Cerebellar cortex (tissue), 1 donor: ENCODE measurements around the gene AGRN.
"Not testable (repeated sequence)": the region's sequence is repeated elsewhere in the genome, so short reads cannot be mapped to it uniquely, and the experiment has no call there.

Source experiments
- DNase-seq: peaks from one replicate; pipeline ENCODE4 v3.0.0-alpha.2; 2015; ENCODE audit warnings: low spot score

The AGRN gene

GRCh38 chr1:981955-982558 lies 37.9 kb upstream of the AGRN start, which contains the start of gene PERM1:
TSS of gene PERM1 (minus strand) at chr1:982093. CDS start at chr1:981029, 1,064 bp downstream.
- DNase-seq, result no peak

- no peak for DNase-seq
Measured at GRCh38 chr1:982765-983436, 37.0 kb upstream of the AGRN start.

GRCh38 chr1:983798-984475 lies 36.0 kb upstream of the AGRN start:
- DNase-seq, result no peak

- no peak for DNase-seq
Measured at GRCh38 chr1:984476-984814, 35.5 kb upstream of the AGRN start.

DNA sequence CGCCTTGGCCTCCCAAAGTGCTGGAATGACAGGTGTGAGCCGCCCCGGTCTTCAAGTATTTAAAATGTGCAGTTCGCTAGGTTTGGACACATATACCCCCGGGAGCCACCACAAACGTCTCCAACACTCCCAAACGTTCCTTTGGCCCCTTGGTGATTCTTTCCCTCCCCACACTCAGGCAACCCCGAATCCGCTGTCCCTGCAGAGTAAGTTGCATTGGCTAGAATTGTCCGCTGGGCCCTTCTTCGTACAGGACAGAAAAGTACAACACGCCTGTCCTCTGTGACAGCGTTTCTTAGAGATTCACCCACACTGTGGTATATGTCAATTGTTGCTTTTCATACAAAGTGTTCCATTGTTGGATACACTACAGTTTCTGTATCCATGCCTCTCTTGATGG lies 34.8 kb upstream of the AGRN start:
- no peak for DNase-seq

DNA sequence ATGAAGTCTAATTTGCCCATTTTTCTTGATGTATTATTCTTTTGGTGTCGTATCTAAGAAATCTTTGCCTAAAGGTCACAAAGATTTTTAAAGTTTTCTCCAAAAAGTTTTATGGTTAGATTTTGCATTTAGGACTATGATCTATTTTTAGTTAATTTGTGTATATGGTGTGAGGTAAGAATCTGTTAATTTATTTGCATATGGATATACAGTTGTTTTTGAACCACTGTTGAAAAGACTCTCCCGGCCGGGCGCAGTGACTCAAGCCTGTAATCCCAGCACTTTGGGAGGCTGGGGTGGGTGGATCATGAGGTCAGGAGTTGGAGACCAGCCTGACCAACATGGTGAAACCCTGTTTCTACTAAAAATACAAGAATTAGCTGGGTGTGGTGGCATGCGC lies 31.9 kb upstream of the AGRN start:
- DNase-seq, result not testable (repeated sequence)

DNA sequence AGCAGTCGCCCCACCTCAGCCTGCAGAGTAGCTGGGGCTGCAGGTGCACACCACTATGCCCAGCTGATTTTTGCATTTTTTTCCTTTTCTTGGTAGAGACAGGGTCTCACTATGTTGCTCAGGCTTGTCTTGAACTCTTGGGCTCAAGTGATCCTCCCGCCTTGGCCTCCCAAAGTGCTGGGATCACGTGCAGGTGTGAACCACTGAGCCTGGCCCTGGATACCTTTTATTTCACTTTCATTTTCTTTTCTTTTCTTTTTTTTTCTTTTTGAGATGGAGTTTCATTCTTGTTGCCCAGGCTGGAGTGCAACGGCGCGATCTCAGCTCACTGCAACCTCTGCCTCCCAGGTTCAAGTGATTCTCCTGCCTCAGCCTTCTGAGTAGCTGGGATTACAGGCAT lies 28.6 kb upstream of the AGRN start:
- DNase-seq, result not testable (repeated sequence)

- DNase-seq, result no peak
Measured at GRCh38 chr1:991895-992294, 28.0 kb upstream of the AGRN start.

DNA sequence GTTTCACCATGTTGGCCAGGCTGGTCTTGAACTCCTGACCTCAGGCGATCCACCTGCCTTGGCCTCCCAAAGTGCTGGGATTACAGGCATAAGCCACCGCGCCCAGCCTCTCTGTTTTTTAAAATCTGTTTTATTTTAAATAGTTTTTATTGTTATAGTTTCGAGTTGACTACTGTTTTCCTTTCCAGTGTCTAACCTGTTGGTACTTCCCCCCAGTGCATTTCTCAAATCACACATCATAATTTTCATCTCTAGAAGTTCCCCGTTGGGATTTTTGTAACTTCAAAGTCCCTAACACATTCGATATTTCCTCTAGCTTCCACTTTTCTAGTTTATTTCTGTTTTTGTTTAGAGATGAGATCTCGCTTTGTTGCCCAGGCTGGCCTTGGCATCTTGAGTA lies 27.6 kb upstream of the AGRN start:
- DNase-seq, result no peak

DNA sequence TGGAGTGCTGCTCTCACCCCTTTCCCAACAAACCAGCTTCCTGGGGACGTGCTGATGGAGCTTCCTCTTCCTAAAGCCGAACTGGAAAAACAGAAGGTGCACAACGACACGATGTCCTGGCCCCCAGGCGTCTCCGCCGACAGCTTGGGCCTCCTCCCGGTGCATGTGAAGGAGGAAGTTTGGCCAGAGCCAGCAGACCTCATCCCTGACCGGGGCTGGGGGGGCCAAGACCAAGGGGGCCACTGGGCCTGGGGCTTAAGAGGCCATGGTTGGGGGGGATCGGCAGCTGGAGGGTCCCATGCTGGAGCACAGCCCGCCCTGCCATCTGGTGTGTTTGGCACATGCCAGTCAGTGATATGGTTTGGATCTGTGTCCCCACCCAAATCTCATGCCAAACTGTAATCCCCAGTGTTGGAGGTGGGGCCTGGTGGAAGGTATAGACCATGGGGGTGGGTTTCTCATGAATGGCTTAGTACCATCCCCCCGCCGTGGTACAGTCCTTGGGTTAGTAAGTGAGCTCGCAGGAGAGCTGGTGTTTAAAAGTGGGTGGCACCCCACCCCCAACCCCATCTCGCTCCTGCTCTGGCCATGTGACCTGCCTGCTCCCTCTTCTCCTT lies 26.4 kb upstream of the AGRN start:
- DNase-seq, result no peak

GRCh38 chr1:994546-994945 lies 25.4 kb upstream of the AGRN start:
- DNase-seq, result not testable (repeated sequence)

GRCh38 chr1:995665-996633 lies 24.0 kb upstream of the AGRN start:
- DNase-seq, result no peak

DNA sequence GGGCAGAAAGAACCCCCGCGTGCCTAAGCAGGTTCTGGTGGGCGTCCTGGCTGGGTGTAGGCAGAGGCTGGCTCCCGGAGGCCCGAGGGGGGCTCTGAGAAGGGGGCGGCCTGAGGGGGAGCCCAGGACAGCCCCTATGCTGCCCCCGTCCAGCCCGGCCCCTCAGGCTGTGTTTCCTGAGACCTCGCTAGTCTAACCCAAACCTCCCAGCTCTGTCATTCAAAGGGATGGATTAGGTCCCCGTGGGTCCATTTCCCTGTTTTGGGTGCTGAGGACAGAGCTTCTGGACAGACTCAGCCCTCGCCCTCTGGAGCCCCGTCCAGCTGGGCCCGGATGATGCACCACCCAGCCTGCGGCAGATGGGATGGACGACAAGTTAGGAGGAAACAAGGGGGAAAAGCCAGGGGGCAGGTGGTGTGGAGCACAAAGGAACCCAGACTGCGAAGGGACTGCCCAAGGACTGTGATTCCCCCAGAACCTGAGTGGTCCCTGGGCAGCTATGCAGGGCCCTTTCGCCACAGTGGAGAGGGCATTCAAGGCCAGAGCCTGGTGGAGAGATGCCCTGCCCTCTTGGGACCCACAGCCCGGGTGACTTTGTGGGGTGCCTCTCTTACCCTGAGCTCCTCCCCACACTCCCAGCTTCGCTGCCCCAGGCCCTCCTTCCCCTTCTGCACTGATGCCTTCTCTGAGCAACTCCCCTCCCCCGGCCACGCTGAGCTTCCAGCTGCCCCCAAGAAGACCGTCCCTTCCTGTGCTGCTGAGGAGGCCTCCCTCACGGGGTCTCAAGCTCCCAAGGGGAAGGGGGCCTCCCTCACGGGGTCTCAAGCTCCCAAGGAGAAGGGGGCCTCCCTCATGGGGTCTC lies 22.8 kb upstream of the AGRN start:
- no peak for DNase-seq

GRCh38 chr1:997713-997992 lies 22.3 kb upstream of the AGRN start:
- DNase-seq, result no peak

- no peak for DNase-seq
Measured at GRCh38 chr1:997993-998744, 21.8 kb upstream of the AGRN start.

DNA sequence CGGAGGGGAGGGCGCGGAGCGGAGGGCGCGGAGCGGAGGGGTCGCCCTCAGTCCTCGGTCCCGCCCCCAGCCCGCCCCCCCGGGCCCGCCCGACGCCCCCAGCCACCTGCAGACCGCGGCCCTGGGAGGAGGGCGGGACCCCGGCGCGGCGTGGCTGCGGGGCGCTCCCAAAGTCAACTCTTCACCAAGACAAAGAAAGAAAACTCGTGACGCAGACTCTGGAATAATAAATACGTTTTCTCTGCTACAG lies 21.2 kb upstream of the AGRN start:
- DNase-seq, result no peak

DNA sequence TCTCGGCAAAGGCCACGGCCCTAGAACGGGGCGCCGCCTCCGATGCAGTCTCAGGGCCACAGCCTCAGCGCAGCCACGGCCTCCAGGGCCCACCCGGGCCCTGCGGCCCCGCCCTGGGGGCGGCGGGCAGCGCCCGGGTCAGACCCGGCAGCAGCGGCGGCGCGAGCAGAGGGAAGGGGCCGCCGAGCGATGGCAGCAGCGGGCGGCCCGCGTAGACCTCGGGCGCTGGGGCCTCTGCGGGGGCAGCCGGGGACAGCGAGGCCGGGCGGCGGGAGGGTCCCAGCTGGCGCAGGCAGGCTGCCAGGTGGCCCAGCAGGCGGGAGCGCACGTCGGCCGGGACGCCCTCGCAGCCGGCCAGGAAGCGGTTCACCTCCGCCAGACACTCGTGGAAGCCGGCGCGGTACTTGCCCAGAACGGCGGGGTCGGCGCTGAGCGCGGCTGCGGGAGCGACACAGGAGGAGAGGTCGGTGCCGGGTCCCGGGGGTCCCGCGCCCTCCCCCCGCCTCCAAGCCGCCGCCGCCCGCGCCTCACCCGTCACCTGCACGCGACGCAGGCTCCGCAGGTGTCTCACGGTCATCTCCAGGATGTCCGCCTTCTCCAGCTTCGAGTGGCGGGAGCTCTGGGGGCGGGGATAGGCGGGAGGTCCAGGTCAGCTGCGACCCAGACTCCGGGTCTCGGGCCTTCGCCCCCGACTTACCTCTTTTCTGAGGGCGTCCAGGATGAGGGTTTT lies 20.8 kb upstream of the AGRN start:
- no peak for DNase-seq

DNA sequence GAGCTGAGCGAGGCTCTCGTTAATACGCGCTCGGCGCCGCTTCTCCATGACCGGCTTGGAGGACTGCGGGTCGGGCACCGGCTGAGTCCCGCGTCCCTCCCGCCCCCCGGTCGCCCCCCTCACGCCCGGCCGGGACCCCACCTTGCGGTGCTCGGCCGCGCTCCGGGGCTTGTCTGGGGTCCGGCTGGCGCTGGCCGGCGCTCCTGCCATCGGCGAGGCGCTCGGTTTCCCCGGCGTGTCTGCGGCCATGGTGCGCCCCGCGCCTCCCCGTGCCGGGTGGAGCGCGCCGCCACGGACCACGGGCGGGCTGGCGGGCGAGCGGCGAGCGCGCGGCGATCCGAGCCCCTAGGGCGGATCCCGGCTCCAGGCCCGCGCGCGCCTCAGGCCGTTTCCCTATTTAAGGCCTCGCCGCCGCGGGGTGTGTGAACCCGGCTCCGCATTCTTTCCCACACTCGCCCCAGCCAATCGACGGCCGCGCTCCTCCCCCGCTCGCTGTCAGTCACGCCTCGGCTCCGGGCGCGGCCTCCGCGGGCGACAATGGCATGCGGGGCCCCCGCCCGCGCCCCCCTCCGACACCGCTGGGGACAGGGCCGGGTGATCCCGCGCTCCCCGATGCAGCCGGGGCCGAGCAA lies 20.1 kb upstream of the AGRN start, which contains the start of gene HES4:
Gene HES4, minus strand, starts transcription at position 373 of the 632 bp plus-strand sequence. Its CDS starts 124 bp downstream, at position 249.
- peak; percentile 71 for DNase-seq

GRCh38 chr1:1000357-1001056 lies 19.4 kb upstream of the AGRN start:
- DNase-seq, result peak; percentile 65
